ENCODE data around the gene NRCAM. TPM values are rescaled to one million over a fixed set of nuclear protein-coding genes. Genes with fewer than 3 reads are reported as not detected.

Gene NRCAM
- total and polyA plus RNA-seq, 2 of the 8 experiments (the other 6 are each of a cell fraction or from before 2014, with no cell fraction given) = 2.7 to 3.8 TPM

DNA sequence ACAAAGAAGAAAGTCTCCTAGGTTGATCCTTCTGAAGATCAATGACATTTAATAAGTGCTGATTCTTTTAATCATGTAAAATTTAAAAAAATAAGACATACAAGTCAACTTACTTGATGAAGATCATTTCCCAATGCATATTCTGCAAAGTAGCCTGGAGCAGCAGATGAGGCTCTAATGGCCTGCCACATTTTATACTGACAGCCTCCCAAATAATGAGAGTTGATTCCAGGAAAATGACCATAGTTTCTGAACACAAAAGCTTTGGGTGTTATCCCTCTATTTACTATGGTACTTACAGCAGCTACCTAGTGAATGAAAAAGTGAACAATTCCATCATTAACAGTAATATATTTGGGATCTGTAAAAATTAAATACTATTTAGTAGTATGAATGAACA lies 31.4 kb upstream of the NRCAM start:
- Histone ChIP-seq H3K36me3 (ENCODE audit: control insufficient read depth in 2 of 4, insufficient read depth in 4 of 4, low read length in 3 of 4) (peaks cover 0 to 6% (median 0%) of the 10 kb centered on the region in 4 experiments; a peak in 1 of 8 replicates), H3K23ac (ENCODE audit: insufficient read length) (no peak overlapping the region), H4K91ac (replicated peaks; ENCODE audit: insufficient read length, low read length) (no peak overlapping the region), H3K4me1 (replicated peaks in 1 of 4; ENCODE audit: control insufficient read depth in 3 of 4, insufficient read depth in 4 of 4, low read length in 3 of 4) (no peaks in the 10 kb centered on the region), H2BK120ac (replicated peaks; ENCODE audit: low read depth, low read length) (no peak overlapping the region), H3K4ac (replicated peaks; ENCODE audit: insufficient read length, low read depth, low read length) (no peak overlapping the region), H3K56ac (replicated peaks; ENCODE audit: insufficient read length, low read depth, low read length) (no peak overlapping the region), H4K8ac (ENCODE audit: extremely low read depth, insufficient read depth, low read length) (no peak overlapping the region), H3K9ac (replicated peaks in 1 of 4; ENCODE audit: extremely low read depth in 1 of 4, low read depth in 3 of 4, low read length in 3 of 4) (no peak overlapping the region), H3K9me3 (ENCODE audit: insufficient read depth in 2 of 2, low read depth in 1 of 2, low read length in 1 of 2) (no peaks in the 10 kb centered on the region), H4K5ac (ENCODE audit: insufficient read length, low read depth, low read length) (no peak overlapping the region), H3K79me2 (ENCODE audit: control insufficient read depth in 1 of 2, insufficient read depth in 2 of 2, low read length in 2 of 2) (no peaks in the 10 kb centered on the region), H3K4me2 (ENCODE audit: insufficient read depth in 1 of 2, low read depth in 2 of 2, low read length in 2 of 2) (no peak overlapping the region), H3K14ac (ENCODE audit: insufficient read length) (no peak overlapping the region), H2BK12ac (ENCODE audit: low read depth, low read length) (no peak overlapping the region), H2AFZ (ENCODE audit: low read length) (no peak overlapping the region), H3K4me3 (ENCODE audit: extremely low read depth in 1 of 4, insufficient read depth in 2 of 4, low read depth in 3 of 4, low read length in 4 of 4) (no peak overlapping the region), H3K27ac (ENCODE audit: low read depth, low read length) (no peak overlapping the region), H3K23me2 (ENCODE audit: low read depth, low read length) (no peaks in the 10 kb centered on the region), H2AK5ac (ENCODE audit: low read depth, low read length) (no peak overlapping the region), H2BK5ac (ENCODE audit: low read depth, low read length) (no peak overlapping the region), H3K79me1 (ENCODE audit: low read depth, low read length) (no peaks in the 10 kb centered on the region), H4K20me1 (replicated peaks in 1 of 2; ENCODE audit: control insufficient read depth in 1 of 2, insufficient read depth in 2 of 2, low read length in 2 of 2) (no peaks in the 10 kb centered on the region), H2BK20ac (ENCODE audit: low read length) (no peak overlapping the region), H2BK15ac (ENCODE audit: low read length) (no peak overlapping the region), H3K18ac (ENCODE audit: extremely low read depth, low read length) (no peak overlapping the region), H3K27me3 (replicated peaks in 1 of 4; ENCODE audit: control insufficient read depth in 3 of 4, extremely low read depth in 1 of 4, insufficient read depth in 3 of 4, low read length in 3 of 4) (no peaks in the 10 kb centered on the region)
- no peak for TF ChIP-seq BCL11A (IDR thresholded peaks at IDR 0.05; ENCODE audit: low read depth in 2 of 2, low read length in 2 of 2)
- TF ChIP-seq CEBPB (IDR thresholded peaks at IDR 0.05; ENCODE audit: low read depth, low read length) = no peak
- DNase-seq (ENCODE audit: low read depth in 1 of 2, low spot score in 2 of 2) (no peak), FAIRE-seq (no peak)
- CTCF ChIA-PET (ENCODE audit: partially characterized antibody) = interaction anchor here (0.7 to 3.6 kb wide), 4 partner anchors 10 to 332 kb away, joined by 3 to 26 read pairs (median 6); no protein-coding TSS in a partner anchor
- POLR2A ChIA-PET (ENCODE audit: partially characterized antibody) = no interaction called here

Measured in H1 (cell line).